Glomerular visceral epithelial cell (primary cell): ENCODE data around the gene MON2.
"Not testable (repeated sequence)": the region's sequence is repeated elsewhere in the genome, so short reads cannot be mapped to it uniquely, and the experiment has no call there.

Source experiments
- DNase-seq: peaks from one replicate; pipeline ENCODE4 v3.0.0-alpha.2; 2016; ENCODE audit errors: extremely low spot score

MON2 gene

GRCh38 chr12:62466594-62467491 lies at the start of gene MON2:
TSS of gene MON2 (plus strand) at chr12:62466826. CDS start at chr12:62467208, 382 bp downstream.
- DNase-seq, result peak; percentile 84

- no peak for DNase-seq
Measured at GRCh38 chr12:62426089-62426488, 40.5 kb upstream of the MON2 start.

GRCh38 chr12:62429457-62429856 lies 37.2 kb upstream of the MON2 start:
- no peak for DNase-seq

GRCh38 chr12:62434494-62435302 lies 31.9 kb upstream of the MON2 start:
- DNase-seq, result no peak

- DNase-seq, result peak; percentile 64
Measured at GRCh38 chr12:62435303-62436163, 31.1 kb upstream of the MON2 start.

- no peak for DNase-seq
Measured at GRCh38 chr12:62436164-62436503, 30.5 kb upstream of the MON2 start.

- peak; percentile 63 for DNase-seq
Measured at GRCh38 chr12:62438098-62438692, 28.4 kb upstream of the MON2 start.

- no peak for DNase-seq
Measured at GRCh38 chr12:62446754-62447452, 19.7 kb upstream of the MON2 start.

- no peak for DNase-seq
Measured at GRCh38 chr12:62448436-62448835, 18.2 kb upstream of the MON2 start.

GRCh38 chr12:62455429-62455828 lies 11.2 kb upstream of the MON2 start:
- not testable (repeated sequence) for DNase-seq

GRCh38 chr12:62458626-62459025 lies 8.0 kb upstream of the MON2 start:
- DNase-seq, result no peak

- DNase-seq, result no peak
Measured at GRCh38 chr12:62459976-62460375, 6.7 kb upstream of the MON2 start.

- not testable (repeated sequence) for DNase-seq
Measured at GRCh38 chr12:62461171-62461837, 5.3 kb upstream of the MON2 start.

- DNase-seq, result not testable (repeated sequence)
Measured at GRCh38 chr12:62463252-62463651, 3.4 kb upstream of the MON2 start.

- DNase-seq, result peak; percentile 30
Measured at GRCh38 chr12:62466018-62466593, 520 bp upstream of the MON2 start.

- DNase-seq, result no peak
Measured at GRCh38 chr12:62468397-62468796, 1.8 kb downstream of the MON2 start.

GRCh38 chr12:62468935-62469334 lies 2.3 kb downstream of the MON2 start:
- DNase-seq, result no peak

GRCh38 chr12:62469704-62470103 lies 3.1 kb downstream of the MON2 start:
- DNase-seq, result no peak

- DNase-seq, result no peak
Measured at GRCh38 chr12:62471734-62472133, 5.1 kb downstream of the MON2 start.

- DNase-seq, result no peak
Measured at GRCh38 chr12:62472472-62472871, 5.8 kb downstream of the MON2 start.
